ENCODE data around the gene HOXD4.

The HOXD4 gene

GRCh38 chr2:176157499-176158185 is 6.3 kb downstream of the HOXD4 start:
- no peak overlapping the region for H3K4me3 ChIP-seq (replicated peaks; ENCODE audit: low read depth, low read length)
- no peak for TF ChIP-seq CTCF (IDR thresholded peaks at IDR 0.05; ENCODE audit: low read length, missing control alignments)

GRCh38 chr2:176158186-176158591 is 6.8 kb downstream of the HOXD4 start:
- TF ChIP-seq CTCF (IDR thresholded peaks at IDR 0.05; ENCODE audit: low read length, missing control alignments): no peak
- no peak for DNase-seq (ENCODE audit: low read depth)
- H3K4me3 ChIP-seq (replicated peaks; ENCODE audit: low read depth, low read length): no peak overlapping the region

More at GRCh38 chr2:176157499-176158185, 6.3 kb downstream of the HOXD4 start:
- DNase-seq (ENCODE audit: low read depth): no peak

DNA sequence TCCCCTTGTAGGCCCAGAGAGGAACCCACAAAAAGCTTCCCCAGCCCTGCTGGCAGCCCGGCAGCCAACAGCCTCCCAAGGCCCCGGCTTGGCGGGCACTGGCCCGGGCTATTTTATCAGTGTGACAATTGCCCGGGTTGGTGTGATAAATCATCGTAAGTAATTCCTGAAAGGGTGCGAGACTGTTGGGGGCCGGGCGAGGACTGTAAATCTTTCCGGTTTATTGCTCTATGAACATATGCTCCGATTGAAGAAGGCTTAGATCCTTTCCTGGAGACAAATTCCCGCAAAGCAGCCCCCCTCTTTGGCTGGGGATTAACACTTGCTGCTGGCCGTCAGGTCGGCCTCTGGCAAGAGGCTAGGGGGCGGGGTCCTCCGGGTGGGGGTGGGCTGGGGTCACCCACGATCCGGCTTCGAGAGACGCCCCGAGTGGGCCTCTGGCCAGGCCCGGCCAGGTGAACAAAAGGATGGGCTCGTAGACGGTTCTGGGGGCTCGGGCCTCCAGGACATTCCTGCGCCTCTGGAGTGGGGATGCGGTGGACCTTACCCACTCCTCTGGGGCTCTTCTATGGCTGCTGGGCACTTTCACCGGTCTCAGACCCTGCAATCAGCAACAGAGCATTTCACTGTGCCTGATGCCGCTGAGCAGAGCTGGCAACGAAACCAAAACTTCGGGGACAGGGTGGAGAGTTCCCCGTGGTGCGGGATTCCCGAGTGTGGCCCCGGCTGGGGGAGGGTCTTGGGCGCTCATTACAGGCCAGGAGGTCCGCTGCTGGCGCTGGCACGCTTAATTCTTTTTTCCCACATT is 7.7 kb downstream of the HOXD4 start:
- H3K4me3 ChIP-seq (replicated peaks; ENCODE audit: low read depth, low read length): no peak overlapping the region
- TF ChIP-seq CTCF (IDR thresholded peaks at IDR 0.05; ENCODE audit: low read length, missing control alignments): no peak
- DNase-seq (ENCODE audit: low read depth): no peak

DNA sequence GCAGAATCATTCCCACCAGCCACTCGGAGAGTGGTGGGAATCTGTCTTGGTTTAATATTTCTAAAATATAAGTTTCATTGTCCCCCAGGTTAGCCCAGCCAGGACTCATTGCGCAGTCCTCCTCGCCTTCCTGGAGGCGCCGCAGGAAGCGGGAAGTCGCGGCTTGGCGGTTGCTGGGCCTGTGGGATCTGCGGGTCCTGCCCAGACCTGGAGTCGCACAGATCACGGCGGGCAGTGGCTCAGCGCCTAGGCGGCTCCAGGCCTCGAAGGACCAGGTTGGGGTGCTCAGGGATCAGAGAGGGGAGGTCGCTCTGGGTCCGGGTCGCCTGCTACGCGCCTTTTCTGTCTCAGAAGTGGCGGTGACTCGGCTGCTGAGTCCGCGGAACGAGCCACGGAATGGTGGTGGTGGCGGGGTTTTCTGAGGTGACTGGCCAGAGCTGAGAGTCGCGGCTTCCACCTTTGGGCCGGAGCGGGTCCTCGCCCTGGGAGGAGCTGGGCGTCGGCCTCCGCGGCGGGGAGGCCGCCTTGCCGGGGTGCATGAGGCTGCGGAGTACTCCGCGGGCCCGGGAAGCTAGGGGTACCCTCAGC is 8.4 kb downstream of the HOXD4 start:
- no peak overlapping the region for H3K4me3 ChIP-seq (replicated peaks; ENCODE audit: low read depth, low read length)
- no peak for DNase-seq (ENCODE audit: low read depth)

DNA sequence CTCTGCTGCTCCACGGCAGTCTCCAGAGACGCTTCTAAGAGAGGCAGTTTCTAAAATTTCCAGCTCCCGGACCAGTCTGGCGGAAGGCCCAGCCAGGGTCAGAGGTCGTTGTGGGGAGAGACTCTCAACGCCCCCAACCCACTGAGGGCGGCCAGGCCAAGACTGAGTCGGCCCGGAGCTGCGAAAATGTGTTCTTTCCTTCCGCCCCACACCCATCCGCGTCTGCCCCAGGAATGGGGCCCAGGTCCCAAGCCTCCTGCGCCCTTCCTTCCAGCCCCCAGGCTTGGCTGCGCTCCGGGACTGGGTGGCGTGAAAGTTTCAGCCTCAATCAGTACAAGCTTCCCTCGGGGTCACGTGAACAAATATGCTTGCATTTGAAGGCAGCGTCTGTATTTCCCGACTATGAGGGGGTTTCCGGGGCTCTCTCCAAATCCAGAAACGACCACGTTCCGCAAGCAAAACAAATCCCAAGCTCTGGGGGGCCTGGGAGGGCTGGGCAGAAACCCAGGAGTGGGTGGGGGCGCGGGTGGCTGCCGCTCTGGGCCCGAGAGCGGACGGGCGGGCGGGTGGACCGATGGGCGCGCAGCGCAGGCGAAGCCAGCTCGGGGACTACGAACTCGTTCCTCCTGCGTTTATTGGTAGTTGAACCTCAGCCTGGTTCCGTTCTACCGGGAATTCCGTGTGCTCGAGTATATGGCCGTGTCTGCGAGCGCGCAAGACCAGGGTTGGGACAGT is 9.1 kb downstream of the HOXD4 start:
- no peak for TF ChIP-seq CTCF (IDR thresholded peaks at IDR 0.05; ENCODE audit: low read length, missing control alignments)
- no peak for DNase-seq (ENCODE audit: low read depth)
- no peak overlapping the region for H3K4me3 ChIP-seq (replicated peaks; ENCODE audit: low read depth, low read length)

More for the DNA sequence above, 8.4 kb downstream of the HOXD4 start:
- no peak for TF ChIP-seq CTCF (IDR thresholded peaks at IDR 0.05; ENCODE audit: low read length, missing control alignments)

DNA sequence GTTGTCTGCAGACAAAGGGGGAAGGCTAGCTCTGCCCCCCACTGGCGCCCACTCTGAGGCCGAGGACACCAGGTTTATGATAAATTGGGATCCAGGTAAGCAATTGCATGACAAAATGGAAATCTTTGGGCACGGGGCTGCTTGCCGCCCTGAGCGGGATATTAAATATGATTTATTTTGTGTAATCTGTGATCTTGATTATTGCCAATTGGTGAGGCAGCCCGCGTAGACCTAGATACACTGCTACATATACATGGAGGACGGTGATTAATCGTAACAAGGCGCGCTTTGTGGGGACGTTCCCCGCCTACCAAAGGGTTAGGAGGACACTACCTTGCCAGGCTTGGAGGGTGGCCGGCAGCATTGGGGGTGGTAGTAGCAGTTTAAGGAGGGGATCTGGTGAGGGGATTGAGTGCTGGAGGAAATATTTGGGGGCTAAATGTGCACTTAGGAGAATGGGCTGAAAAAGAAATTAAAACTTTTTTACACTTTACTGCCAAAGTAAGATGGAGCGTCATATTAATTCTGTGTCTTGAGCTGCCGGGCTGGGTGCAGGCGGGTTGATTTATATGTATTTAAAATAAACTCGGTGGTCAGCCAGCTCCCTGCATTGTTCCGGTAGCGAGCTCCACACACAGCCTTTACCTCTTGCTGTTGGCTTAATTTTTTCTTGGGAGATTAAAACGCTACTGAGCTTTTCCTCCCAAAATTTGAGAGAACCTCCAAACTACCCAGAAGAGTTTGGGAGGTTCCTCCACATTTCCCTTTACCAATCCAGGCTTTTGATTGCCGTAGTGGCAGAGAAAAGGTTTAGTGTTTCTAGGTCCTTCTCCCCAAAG is 9.9 kb downstream of the HOXD4 start:
- no peak overlapping the region for H3K4me3 ChIP-seq (replicated peaks; ENCODE audit: low read depth, low read length)
- no peak for DNase-seq (ENCODE audit: low read depth)
- TF ChIP-seq CTCF (IDR thresholded peaks at IDR 0.05; ENCODE audit: low read length, missing control alignments): no peak

Data from fibroblast of pulmonary artery (primary cell).